HepG2 (cell line): ENCODE data around the gene GALNT9. TPM values are rescaled to one million over a fixed set of nuclear protein-coding genes. Genes with fewer than 3 reads are reported as not detected.

Experiments used
- ATAC-seq: fragments of 200-7000 bp; cut with Tn5 transposase; 3 replicates; pipeline ENCODE4 v1.9.1; 2020; ENCODE audit warnings: mild to moderate bottlenecking, moderate library complexity
- BruUV-seq: library from RNA; stranded (reverse); fragments of 400-500 nt; replicated peaks from 2 replicates; lab custom pipeline; 2021; lab: Mats Ljungman, UMichigan
- CTCF ChIA-PET: fragments of 300-600 bp; formaldehyde crosslinking; extraction: SDS; loops from one replicate; lab custom pipeline; 2021; ENCODE audit warnings: low total read pairs, inconsistent platforms, low intra/inter-chr PET ratio; lab: Yijun Ruan, JAX
- POLR2A ChIA-PET: fragments of 350-600 bp; sonication (Branson Sonifier 250); formaldehyde crosslinking; loops from one replicate; lab custom pipeline; 2020; ENCODE audit warnings: antibody characterized with exemption, inconsistent platforms; lab: Yijun Ruan, JAX
- DNase-seq: peaks from one replicate; pipeline ENCODE4 v3.0.0-alpha.2; 2015; ENCODE audit warnings: low spot score
- FAIRE-seq: peaks from 3 replicates; lab custom pipeline; 2011; peaks lifted over from hg19 to GRCh38; lab: Jason Lieb, UNC
- H2AFZ ChIP-seq: one replicate; pipeline ENCODE4 v1.6.1; 2011; ENCODE audit warnings: low read length, inconsistent platforms
- H3K27ac ChIP-seq: fragments of 300-600 bp; 3 replicates; pipeline ENCODE4 v1.8.0; 2011; ENCODE audit warnings: mixed run types, mild to moderate bottlenecking, mixed read lengths, low read length, inconsistent platforms; ENCODE audit not compliant: insufficient read depth; ENCODE audit errors: extremely low read length
- H3K27me3 ChIP-seq, 2 experiments: fragments of 200-600 bp in 1 of 2; 2 replicates in 1 of 2; 3 replicates in 1 of 2; pipeline versions ENCODE4 v1.6.0 to v1.8.0; 2011; ENCODE audit warnings: low read length in 2 of 2, mild to moderate bottlenecking in 2 of 2, moderate library complexity in 2 of 2, inconsistent platforms in 1 of 2; ENCODE audit not compliant: insufficient read depth in 2 of 2, control insufficient read depth in 1 of 2
- H3K36me3 ChIP-seq, 2 experiments: fragments of 200-600 bp in 1 of 2; replicated peaks in 1 of 2; 2 replicates in 1 of 2; 3 replicates in 1 of 2; pipeline versions ENCODE4 v1.5.1 to v1.8.0; 2011; ENCODE audit warnings: low read length in 2 of 2, inconsistent platforms in 1 of 2; ENCODE audit not compliant: insufficient read depth in 2 of 2, control insufficient read depth in 1 of 2
- H3K4me1 ChIP-seq: 2 replicates; pipeline ENCODE4 v1.5.1; 2012; ENCODE audit warnings: low read length, inconsistent platforms; ENCODE audit not compliant: insufficient read depth
- H3K4me2 ChIP-seq: 2 replicates; pipeline ENCODE4 v1.6.0; 2011; ENCODE audit warnings: low read depth, low read length, inconsistent platforms
- H3K4me3 ChIP-seq, 3 experiments: fragments of 200-600 bp in 1 of 3; sonication (generic), shearing (Covaris generic) in 1 of 3; replicated peaks in 1 of 3; 2 replicates each; pipeline ENCODE4 v1.5.1; 2011 to 2016; ENCODE audit warnings: low read length in 3 of 3, inconsistent platforms in 2 of 3, low read depth in 2 of 3, mild to moderate bottlenecking in 2 of 3, control low read depth in 1 of 3, mixed read lengths in 1 of 3; ENCODE audit not compliant: insufficient read depth in 1 of 3
- H3K79me2 ChIP-seq: one replicate; pipeline ENCODE4 v1.6.1; 2011; ENCODE audit warnings: low read length, inconsistent platforms; ENCODE audit not compliant: insufficient read depth
- H3K9ac ChIP-seq: 2 replicates; pipeline ENCODE4 v1.6.0; 2011; ENCODE audit warnings: mild to moderate bottlenecking, low read depth, low read length, inconsistent platforms; ENCODE audit not compliant: insufficient read depth
- H3K9me3 ChIP-seq: 2 replicates; pipeline ENCODE4 v1.5.1; 2012; ENCODE audit warnings: mild to moderate bottlenecking, low read length
- H4K20me1 ChIP-seq: 2 replicates; pipeline ENCODE4 v1.6.0; 2011; ENCODE audit warnings: inconsistent platforms, mild to moderate bottlenecking, low read length, moderate library complexity; ENCODE audit not compliant: insufficient read depth
- BCL6 ChIP-seq: IDR thresholded peaks from 2 replicates; pipeline ENCODE4 v1.6.1; 2016; ENCODE audit warnings: missing genetic modification reagents, missing compliant biosample characterization
- ISX ChIP-seq: sonication (generic); formaldehyde crosslinking; conservative IDR thresholded peaks from 2 replicates; pipeline ENCODE4 v1.5.0; 2020; ENCODE audit warnings: missing genetic modification reagents
- MLLT10 ChIP-seq: sonication (generic); formaldehyde crosslinking; IDR thresholded peaks from 2 replicates; pipeline ENCODE4 v1.4.0; 2020; ENCODE audit warnings: missing genetic modification reagents
- NFIB ChIP-seq: sonication (generic); formaldehyde crosslinking; IDR thresholded peaks from 2 replicates; pipeline ENCODE4 v1.9.0; 2021; ENCODE audit warnings: missing genetic modification reagents, mild to moderate bottlenecking, borderline replicate concordance
- NFIC ChIP-seq: IDR thresholded peaks from 2 replicates; pipeline ENCODE4 v1.6.1; 2012; ENCODE audit warnings: mild to moderate bottlenecking, low read length, inconsistent platforms
- RELA ChIP-seq: sonication (generic); formaldehyde crosslinking; IDR thresholded peaks from 2 replicates; pipeline ENCODE4 v1.4.0; 2020; ENCODE audit warnings: missing genetic modification reagents
- SMYD3 ChIP-seq: sonication (generic); formaldehyde crosslinking; IDR thresholded peaks from 2 replicates; pipeline ENCODE4 v1.8.1; 2023; ENCODE audit warnings: mild to moderate bottlenecking, missing genetic modification reagents
- SNAI1 ChIP-seq: sonication (generic); formaldehyde crosslinking; IDR thresholded peaks from 2 replicates; pipeline ENCODE4 v1.5.0; 2020; ENCODE audit warnings: mild to moderate bottlenecking, missing genetic modification reagents, borderline replicate concordance
- SRSF9 ChIP-seq: fragments of 200-400 bp; formaldehyde crosslinking; IDR thresholded peaks from 2 replicates; pipeline ENCODE4 v1.6.1; 2018; ENCODE audit warnings: borderline replicate concordance, mild to moderate bottlenecking, low read depth, low read length; ENCODE audit not compliant: insufficient read depth, poor library complexity, severe bottlenecking
- TBX2 ChIP-seq: sonication (generic); formaldehyde crosslinking; IDR thresholded peaks from 2 replicates; pipeline ENCODE4 v1.5.0; 2020; ENCODE audit warnings: missing genetic modification reagents, mild to moderate bottlenecking, borderline replicate concordance
- WGBS: methylation state at CpG from one replicate; pipeline ENCODE4 v1.1.6; 2017; ENCODE audit warnings: low lambda C conversion rate; 5-methylcytosine and 5-hydroxymethylcytosine counted together
- in situ Hi-C: cut with HindIII; loops from 2 replicates; pipeline ENCODE4 v1.10.0; 2017; ENCODE audit warnings: low pct_unique_long_range_greater_than_20kb; ENCODE audit not compliant: extremely low pct_ligation_motif_present
- intact Hi-C: fragments of 100-400 bp; cut with micrococcal nuclease; formaldehyde crosslinking; loops from one replicate; pipeline ENCODE4 v1.10.0; 2022; ENCODE audit not compliant: unreplicated experiment
- polyA plus RNA-seq, 8 experiments: library from polyadenylated mRNA; depleted of rRNA in 3 of 8; stranded (reverse) in 7 of 8; unstranded in 1 of 8; fragments of >200 nt; fragmentation: Illumina TruSeq in 4 of 8; extraction: Trizol in 4 of 8; gene quantifications; 2 replicates each; pipeline versions ENCODE4 v1.2.1 to v1.2.3, GENCODE V29; 2011 to 2016; ENCODE audit warnings: low read depth in 4 of 8, missing spikeins in 1 of 8, mixed read lengths in 1 of 8; ENCODE audit not compliant: insufficient read depth in 1 of 8
- total RNA-seq, 5 experiments: library from RNA; depleted of rRNA; stranded (reverse); fragments of >200 nt; fragmentation: Illumina TruSeq; extraction: Trizol; gene quantifications; 2 replicates each; pipeline ENCODE4 v1.2.3, GENCODE V29; 2016; ENCODE audit warnings: low read depth in 1 of 5
- TF ChIP-seq, protein P1 (sequence below): sonication (generic); formaldehyde crosslinking; IDR thresholded peaks from 2 replicates; pipeline ENCODE4 v1.9.0; 2021; ENCODE audit warnings: missing genetic modification reagents, borderline replicate concordance
- TF ChIP-seq, protein P2 (sequence below): sonication (generic); formaldehyde crosslinking; IDR thresholded peaks from 2 replicates; pipeline ENCODE4 v1.5.0; 2020; ENCODE audit warnings: missing genetic modification reagents
- TF ChIP-seq, protein P3 (sequence below): sonication (generic); formaldehyde crosslinking; IDR thresholded peaks from 2 replicates; pipeline ENCODE4 v1.5.0; 2020; ENCODE audit warnings: missing genetic modification reagents
- TF ChIP-seq, protein P4 (sequence below): sonication (generic); formaldehyde crosslinking; IDR thresholded peaks from 2 replicates; pipeline ENCODE4 v1.5.1; 2020; ENCODE audit warnings: mild to moderate bottlenecking, missing genetic modification reagents, borderline replicate concordance
- TF ChIP-seq, protein P5 (sequence below): sonication (generic); formaldehyde crosslinking; IDR thresholded peaks from 2 replicates; pipeline ENCODE4 v1.4.0; 2020; ENCODE audit warnings: missing genetic modification reagents

The GALNT9 gene
- total and polyA plus RNA-seq, 2 of the 13 experiments (the other 11 are each of a cell fraction or from before 2014, with no cell fraction given), result 0.04 TPM; not detected in 1

DNA sequence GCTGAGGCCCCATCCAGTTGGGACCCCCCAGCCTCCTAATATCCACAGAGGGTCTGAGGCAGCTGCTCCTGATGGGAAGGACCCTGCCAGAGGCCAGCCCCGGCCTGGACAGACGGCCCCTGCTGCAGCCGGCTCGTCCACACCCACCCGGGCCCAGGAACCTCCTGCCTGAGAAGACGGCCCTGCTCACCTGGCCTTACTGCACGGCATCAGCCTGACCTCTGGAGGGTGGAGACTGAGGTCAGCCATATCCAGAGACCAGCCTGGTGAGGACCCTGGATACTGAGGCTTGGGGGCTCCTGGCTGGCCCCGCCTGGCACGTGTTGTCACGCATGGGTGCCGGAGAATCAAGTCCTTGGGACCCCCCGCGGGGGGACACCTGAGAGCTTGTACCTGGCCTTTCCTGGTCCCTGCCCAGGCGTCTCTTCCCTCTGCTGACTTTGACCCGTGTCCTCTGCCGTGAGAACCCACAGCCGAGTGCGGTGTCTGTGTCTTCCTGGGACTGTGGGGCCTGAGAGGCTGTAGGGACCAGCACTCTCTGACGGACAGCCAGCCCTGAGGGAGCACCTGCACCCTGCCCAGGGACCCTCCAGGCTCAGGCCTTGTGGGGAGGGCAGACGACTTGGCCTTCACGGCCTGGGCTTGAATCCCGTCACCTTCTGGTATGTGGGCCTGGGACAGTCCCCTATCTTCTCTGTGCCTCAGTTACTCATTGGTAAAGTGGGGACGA is 127.8 kb downstream of the GALNT9 start:
- no TSS peak for BruUV-seq
- in situ Hi-C loops (no loop called here), intact Hi-C loops (no loop called here)
- H3K36me3 ChIP-seq, result no peaks in the 10 kb centered on the region
- FAIRE-seq (no peak), DNase-seq (no peak), ATAC-seq (no peak)
- no peak overlapping the region for H3K27ac ChIP-seq
- no peaks in the 10 kb centered on the region for H3K4me1 ChIP-seq
- H3K4me2 ChIP-seq, result no peak overlapping the region
- TF ChIP-seq SRSF9 (no peak), BCL6 (CRISPR knock-in tag) (no peak), NFIC (no peak), SNAI1 (CRISPR knock-in tag) (no peak), NFIB (CRISPR knock-in tag) (no peak), TBX2 (no peak), MLLT10 (CRISPR knock-in tag) (no peak), SMYD3 (no peak), ISX (CRISPR knock-in tag) (no peak), RELA (CRISPR knock-in tag) (no peak)
- TF ChIP-seq, protein P1, sequence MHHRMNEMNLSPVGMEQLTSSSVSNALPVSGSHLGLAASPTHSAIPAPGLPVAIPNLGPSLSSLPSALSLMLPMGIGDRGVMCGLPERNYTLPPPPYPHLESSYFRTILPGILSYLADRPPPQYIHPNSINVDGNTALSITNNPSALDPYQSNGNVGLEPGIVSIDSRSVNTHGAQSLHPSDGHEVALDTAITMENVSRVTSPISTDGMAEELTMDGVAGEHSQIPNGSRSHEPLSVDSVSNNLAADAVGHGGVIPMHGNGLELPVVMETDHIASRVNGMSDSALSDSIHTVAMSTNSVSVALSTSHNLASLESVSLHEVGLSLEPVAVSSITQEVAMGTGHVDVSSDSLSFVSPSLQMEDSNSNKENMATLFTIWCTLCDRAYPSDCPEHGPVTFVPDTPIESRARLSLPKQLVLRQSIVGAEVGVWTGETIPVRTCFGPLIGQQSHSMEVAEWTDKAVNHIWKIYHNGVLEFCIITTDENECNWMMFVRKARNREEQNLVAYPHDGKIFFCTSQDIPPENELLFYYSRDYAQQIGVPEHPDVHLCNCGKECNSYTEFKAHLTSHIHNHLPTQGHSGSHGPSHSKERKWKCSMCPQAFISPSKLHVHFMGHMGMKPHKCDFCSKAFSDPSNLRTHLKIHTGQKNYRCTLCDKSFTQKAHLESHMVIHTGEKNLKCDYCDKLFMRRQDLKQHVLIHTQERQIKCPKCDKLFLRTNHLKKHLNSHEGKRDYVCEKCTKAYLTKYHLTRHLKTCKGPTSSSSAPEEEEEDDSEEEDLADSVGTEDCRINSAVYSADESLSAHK (CRISPR knock-in tag), result no peak
- TF ChIP-seq, protein P2, sequence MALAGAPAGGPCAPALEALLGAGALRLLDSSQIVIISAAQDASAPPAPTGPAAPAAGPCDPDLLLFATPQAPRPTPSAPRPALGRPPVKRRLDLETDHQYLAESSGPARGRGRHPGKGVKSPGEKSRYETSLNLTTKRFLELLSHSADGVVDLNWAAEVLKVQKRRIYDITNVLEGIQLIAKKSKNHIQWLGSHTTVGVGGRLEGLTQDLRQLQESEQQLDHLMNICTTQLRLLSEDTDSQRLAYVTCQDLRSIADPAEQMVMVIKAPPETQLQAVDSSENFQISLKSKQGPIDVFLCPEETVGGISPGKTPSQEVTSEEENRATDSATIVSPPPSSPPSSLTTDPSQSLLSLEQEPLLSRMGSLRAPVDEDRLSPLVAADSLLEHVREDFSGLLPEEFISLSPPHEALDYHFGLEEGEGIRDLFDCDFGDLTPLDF (CRISPR knock-in tag), result no peak
- TF ChIP-seq, protein P3, sequence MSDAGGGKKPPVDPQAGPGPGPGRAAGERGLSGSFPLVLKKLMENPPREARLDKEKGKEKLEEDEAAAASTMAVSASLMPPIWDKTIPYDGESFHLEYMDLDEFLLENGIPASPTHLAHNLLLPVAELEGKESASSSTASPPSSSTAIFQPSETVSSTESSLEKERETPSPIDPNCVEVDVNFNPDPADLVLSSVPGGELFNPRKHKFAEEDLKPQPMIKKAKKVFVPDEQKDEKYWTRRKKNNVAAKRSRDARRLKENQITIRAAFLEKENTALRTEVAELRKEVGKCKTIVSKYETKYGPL (CRISPR knock-in tag), result no peak
- TF ChIP-seq, protein P4, sequence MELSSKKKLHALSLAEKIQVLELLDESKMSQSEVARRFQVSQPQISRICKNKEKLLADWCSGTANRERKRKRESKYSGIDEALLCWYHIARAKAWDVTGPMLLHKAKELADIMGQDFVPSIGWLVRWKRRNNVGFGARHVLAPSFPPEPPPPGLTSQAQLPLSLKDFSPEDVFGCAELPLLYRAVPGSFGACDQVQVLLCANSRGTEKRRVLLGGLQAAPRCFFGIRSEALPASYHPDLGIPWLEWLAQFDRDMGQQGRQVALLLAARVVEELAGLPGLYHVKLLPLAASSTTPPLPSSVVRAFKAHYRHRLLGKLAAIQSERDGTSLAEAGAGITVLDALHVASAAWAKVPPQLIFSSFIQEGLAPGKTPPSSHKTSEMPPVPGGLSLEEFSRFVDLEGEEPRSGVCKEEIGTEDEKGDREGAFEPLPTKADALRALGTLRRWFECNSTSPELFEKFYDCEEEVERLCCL (CRISPR knock-in tag), result no peak
- TF ChIP-seq, protein P5, sequence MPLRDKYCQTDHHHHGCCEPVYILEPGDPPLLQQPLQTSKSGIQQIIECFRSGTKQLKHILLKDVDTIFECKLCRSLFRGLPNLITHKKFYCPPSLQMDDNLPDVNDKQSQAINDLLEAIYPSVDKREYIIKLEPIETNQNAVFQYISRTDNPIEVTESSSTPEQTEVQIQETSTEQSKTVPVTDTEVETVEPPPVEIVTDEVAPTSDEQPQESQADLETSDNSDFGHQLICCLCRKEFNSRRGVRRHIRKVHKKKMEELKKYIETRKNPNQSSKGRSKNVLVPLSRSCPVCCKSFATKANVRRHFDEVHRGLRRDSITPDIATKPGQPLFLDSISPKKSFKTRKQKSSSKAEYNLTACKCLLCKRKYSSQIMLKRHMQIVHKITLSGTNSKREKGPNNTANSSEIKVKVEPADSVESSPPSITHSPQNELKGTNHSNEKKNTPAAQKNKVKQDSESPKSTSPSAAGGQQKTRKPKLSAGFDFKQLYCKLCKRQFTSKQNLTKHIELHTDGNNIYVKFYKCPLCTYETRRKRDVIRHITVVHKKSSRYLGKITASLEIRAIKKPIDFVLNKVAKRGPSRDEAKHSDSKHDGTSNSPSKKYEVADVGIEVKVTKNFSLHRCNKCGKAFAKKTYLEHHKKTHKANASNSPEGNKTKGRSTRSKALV (CRISPR knock-in tag), result no peak
- no peaks in the 10 kb centered on the region for H3K9me3 ChIP-seq
- CTCF ChIA-PET, result no interaction called here
- H4K20me1 ChIP-seq, result peaks cover 9% of the 10 kb centered on the region; the same call in 1 of the 2 replicates
- no peaks in the 10 kb centered on the region for H3K79me2 ChIP-seq
- 10% methylated on average over 3 of the region's 23 CpGs for WGBS
- H3K4me3 ChIP-seq, result no peak overlapping the region
- no peak overlapping the region for H2AFZ ChIP-seq
- peaks cover 40 to 96% of the 10 kb centered on the region in 2 experiments for H3K27me3 ChIP-seq
- POLR2A ChIA-PET, result no interaction called here
- H3K9ac ChIP-seq, result no peak overlapping the region
